Gastroesophageal sphincter (tissue), 4 donors: ENCODE measurements around the gene FAM13A. TPM values are rescaled to one million over a fixed set of nuclear protein-coding genes. Genes with fewer than 3 reads are reported as not detected.

Experiments
- ATAC-seq: fragments of 150-250 bp; one replicate; pipeline ENCODE4 v1.9.1; 2016; ENCODE audit warnings: mild to moderate bottlenecking, moderate library complexity
- H3K27ac ChIP-seq, 4 donors: fragments of 200-600 bp; sonication (generic) in 3 of 4; 1 replicate in 3 of 4; 2 replicates in 1 of 4; pipeline ENCODE4 v1.5.1; 2016 to 2019
- H3K27me3 ChIP-seq: fragments of 200-600 bp; sonication (generic); one replicate; pipeline ENCODE4 v1.5.1; 2019
- H3K36me3 ChIP-seq, 2 donors: fragments of 200-600 bp; sonication (generic); one replicate each; pipeline ENCODE4 v1.5.1; 2019; ENCODE audit warnings: control low read depth in 1 of 2
- H3K4me1 ChIP-seq, 3 donors: fragments of 200-600 bp; sonication (generic); 1 replicate in 2 of 3; 2 replicates in 1 of 3; pipeline ENCODE4 v1.5.1; 2016 to 2019; ENCODE audit warnings: control low read depth in 2 of 3
- H3K4me3 ChIP-seq, 2 donors: fragments of 200-600 bp; sonication (generic); one replicate each; pipeline ENCODE4 v1.5.1; 2019; ENCODE audit warnings: mild to moderate bottlenecking in 1 of 2, moderate library complexity in 1 of 2
- H3K9me3 ChIP-seq, 3 donors: fragments of 200-600 bp; sonication (generic); one replicate each; pipeline ENCODE4 v1.5.1; 2017 to 2019; ENCODE audit warnings: control low read depth in 2 of 3
- CTCF ChIP-seq, 4 experiments: fragments of 200-600 bp in 2 of 4; fragments of 450-650 bp in 2 of 4; sonication (generic) in 1 of 4; IDR thresholded peaks; one replicate each; pipeline ENCODE4 v1.5.1; 2017 to 2019; ENCODE audit warnings: antibody characterized with exemption in 4 of 4, mild to moderate bottlenecking in 2 of 4, moderate library complexity in 2 of 4
- EP300 ChIP-seq: sonication (generic); formaldehyde crosslinking; IDR thresholded peaks from one replicate; pipeline ENCODE4 v1.6.1; 2017; ENCODE audit warnings: antibody characterized with exemption, mild to moderate bottlenecking
- POLR2A ChIP-seq, 2 donors: fragments of 450-650 bp; IDR thresholded peaks; one replicate each; pipeline ENCODE4 v1.6.1; 2017; ENCODE audit warnings: antibody characterized with exemption in 2 of 2, mild to moderate bottlenecking in 2 of 2, moderate library complexity in 1 of 2
- POLR2AphosphoS5 ChIP-seq: sonication (generic); formaldehyde crosslinking; IDR thresholded peaks from one replicate; pipeline ENCODE4 v1.6.1; 2017; ENCODE audit warnings: antibody characterized with exemption
- WGBS, 2 donors: methylation state at CpG; one replicate each; pipeline ENCODE4 v1.1.5; 2018; ENCODE audit warnings: low coverage in 1 of 2; 5-methylcytosine and 5-hydroxymethylcytosine counted together
- total RNA-seq, 4 donors: library from RNA; depleted of rRNA; stranded (reverse); fragments of >200 nt; gene quantifications; one replicate each; pipeline ENCODE4 v1.1.0, GENCODE V29; 2016

FAM13A gene
- total RNA-seq, 4 donors from 2014 or later = 22.8 to 46.9 (median 35.2) TPM

GRCh38 chr4:89056292-89056952 lies 563 bp downstream of the FAM13A start:
- Histone ChIP-seq H3K4me3 (peak overlapping the region; percentile 57 to 97), H3K27me3 (no peaks in the 10 kb centered on the region), H3K27ac (peak overlapping the region; percentile 70 to 84 (median 80)), H3K4me1 (peaks cover 4 to 40% (median 11%) of the 10 kb centered on the region in 3 donors), H3K36me3 (no peaks in the 10 kb centered on the region), H3K9me3 (no peaks in the 10 kb centered on the region)
- TF ChIP-seq CTCF (IDR thresholded peaks at IDR 0.05) (no peak), POLR2AphosphoS5 (no peak), EP300 (no peak), POLR2A (IDR thresholded peaks at IDR 0.05) (no peak)
- WGBS, 2 donors = 5 to 6% methylated on average over 2 of the region's 2 CpGs
- ATAC-seq = peak; percentile 77

GRCh38 chr4:89055157-89056080 lies 1.6 kb downstream of the FAM13A start:
- H3K4me1 ChIP-seq = peaks cover 4 to 40% (median 11%) of the 10 kb centered on the region in 3 donors
- H3K27ac ChIP-seq = no peak overlapping the region
- no peak for TF ChIP-seq CTCF (IDR thresholded peaks at IDR 0.05)
- no peak for TF ChIP-seq POLR2AphosphoS5
- TF ChIP-seq EP300 = no peak
- WGBS, 2 donors = 27 to 70% methylated on average over 1 of the region's 1 CpG
- no peaks in the 10 kb centered on the region for H3K9me3 ChIP-seq
- no peaks in the 10 kb centered on the region for H3K36me3 ChIP-seq
- H3K27me3 ChIP-seq = no peaks in the 10 kb centered on the region
- no peak for ATAC-seq
- H3K4me3 ChIP-seq = peak overlapping the region; percentile 57 to 97

GRCh38 chr4:89054627-89055026 lies 2.4 kb downstream of the FAM13A start:
- no peak for ATAC-seq
- no peak overlapping the region for H3K4me3 ChIP-seq
- no peak overlapping the region for H3K27ac ChIP-seq
- no peaks in the 10 kb centered on the region for H3K9me3 ChIP-seq
- no peaks in the 10 kb centered on the region for H3K27me3 ChIP-seq
- TF ChIP-seq EP300 = no peak
- TF ChIP-seq POLR2A (IDR thresholded peaks at IDR 0.05) = no peak
- TF ChIP-seq POLR2AphosphoS5 = no peak
- TF ChIP-seq CTCF (IDR thresholded peaks at IDR 0.05) = no peak
- H3K36me3 ChIP-seq = no peaks in the 10 kb centered on the region
- peaks cover 4 to 41% (median 11%) of the 10 kb centered on the region in 3 donors for H3K4me1 ChIP-seq
- 35 to 46% methylated on average over 1 of the region's 1 CpG for WGBS, 2 donors

- H3K27ac ChIP-seq = peak overlapping the region in 2 of 4 donors; percentile 34 to 37
- ATAC-seq = no peak
- TF ChIP-seq POLR2AphosphoS5 (no peak), POLR2A (IDR thresholded peaks at IDR 0.05) (no peak), EP300 (no peak), CTCF (IDR thresholded peaks at IDR 0.05) (no peak)
Measured at GRCh38 chr4:89049853-89050252, 7.1 kb downstream of the FAM13A start.

More at GRCh38 chr4:89049853-89050252, 7.1 kb downstream of the FAM13A start:
- H3K4me1 ChIP-seq = peaks cover 2 to 31% (median 4%) of the 10 kb centered on the region in 3 donors
- no peaks in the 10 kb centered on the region for H3K27me3 ChIP-seq
- no peaks in the 10 kb centered on the region for H3K36me3 ChIP-seq
- H3K4me3 ChIP-seq = no peak overlapping the region
- WGBS, 2 donors = 69 to 73% methylated on average over 2 of the region's 2 CpGs
- no peaks in the 10 kb centered on the region for H3K9me3 ChIP-seq
